Subcutaneous adipose tissue (tissue), 4 donors: Measurements from ENCODE around the gene BICRA. TPM values are rescaled to one million over a fixed set of nuclear protein-coding genes. Genes with fewer than 3 reads are reported as not detected.

Source experiments
- total RNA-seq, 4 donors: library from RNA; depleted of rRNA; stranded (reverse); fragments of >200 nt; gene quantifications; one replicate each; pipeline ENCODE4 v1.1.0, GENCODE V29; 2016
- TF ChIP-seq, protein P1 (sequence below): fragments of 450-650 bp; IDR thresholded peaks from one replicate; pipeline ENCODE4 v1.5.1; 2016; ENCODE audit warnings: low read depth, mild to moderate bottlenecking, control low read depth, antibody characterized with exemption, moderate library complexity

The BICRA gene
- total RNA-seq, 4 donors from 2014 or later, result 5.1 to 13.2 (median 8.8) TPM

DNA sequence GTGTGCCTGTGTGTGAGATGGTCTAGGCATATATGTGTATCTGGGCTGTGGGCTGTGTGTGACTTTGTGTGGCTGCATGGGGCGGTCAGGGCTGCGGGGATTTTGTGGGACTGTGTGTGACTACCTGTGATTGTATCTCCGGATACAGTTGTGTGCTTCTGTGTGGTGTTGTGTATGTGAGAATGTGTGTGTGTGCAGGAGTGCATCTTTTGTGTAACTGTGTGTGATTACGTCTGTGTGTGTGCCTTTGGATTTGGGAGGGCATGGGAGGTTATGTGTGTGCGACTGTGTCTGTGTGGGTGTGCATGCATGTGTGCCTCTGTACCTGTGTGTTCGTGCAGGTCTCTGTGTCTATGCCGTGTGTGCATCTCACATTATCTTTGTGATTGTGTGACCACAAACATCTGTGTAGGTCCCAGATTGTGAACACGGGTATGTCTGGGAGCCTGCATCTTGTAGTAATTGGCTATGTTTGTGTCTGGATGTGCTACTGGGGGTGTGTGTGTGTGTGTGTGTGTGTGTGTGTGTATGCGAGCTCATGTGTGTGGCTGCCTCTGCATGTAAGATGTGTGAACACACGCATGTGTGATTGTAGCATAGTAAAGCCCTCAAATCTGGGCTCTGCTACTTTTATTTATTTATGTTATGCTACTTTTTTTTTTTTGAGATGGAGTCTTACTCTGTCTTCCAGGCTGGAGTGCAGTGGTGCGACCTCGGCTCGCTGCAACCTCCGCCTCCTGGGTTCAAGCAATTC, 111.9 kb downstream of the BICRA start:
- TF ChIP-seq, protein P1, sequence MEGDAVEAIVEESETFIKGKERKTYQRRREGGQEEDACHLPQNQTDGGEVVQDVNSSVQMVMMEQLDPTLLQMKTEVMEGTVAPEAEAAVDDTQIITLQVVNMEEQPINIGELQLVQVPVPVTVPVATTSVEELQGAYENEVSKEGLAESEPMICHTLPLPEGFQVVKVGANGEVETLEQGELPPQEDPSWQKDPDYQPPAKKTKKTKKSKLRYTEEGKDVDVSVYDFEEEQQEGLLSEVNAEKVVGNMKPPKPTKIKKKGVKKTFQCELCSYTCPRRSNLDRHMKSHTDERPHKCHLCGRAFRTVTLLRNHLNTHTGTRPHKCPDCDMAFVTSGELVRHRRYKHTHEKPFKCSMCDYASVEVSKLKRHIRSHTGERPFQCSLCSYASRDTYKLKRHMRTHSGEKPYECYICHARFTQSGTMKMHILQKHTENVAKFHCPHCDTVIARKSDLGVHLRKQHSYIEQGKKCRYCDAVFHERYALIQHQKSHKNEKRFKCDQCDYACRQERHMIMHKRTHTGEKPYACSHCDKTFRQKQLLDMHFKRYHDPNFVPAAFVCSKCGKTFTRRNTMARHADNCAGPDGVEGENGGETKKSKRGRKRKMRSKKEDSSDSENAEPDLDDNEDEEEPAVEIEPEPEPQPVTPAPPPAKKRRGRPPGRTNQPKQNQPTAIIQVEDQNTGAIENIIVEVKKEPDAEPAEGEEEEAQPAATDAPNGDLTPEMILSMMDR, result no peak

DNA sequence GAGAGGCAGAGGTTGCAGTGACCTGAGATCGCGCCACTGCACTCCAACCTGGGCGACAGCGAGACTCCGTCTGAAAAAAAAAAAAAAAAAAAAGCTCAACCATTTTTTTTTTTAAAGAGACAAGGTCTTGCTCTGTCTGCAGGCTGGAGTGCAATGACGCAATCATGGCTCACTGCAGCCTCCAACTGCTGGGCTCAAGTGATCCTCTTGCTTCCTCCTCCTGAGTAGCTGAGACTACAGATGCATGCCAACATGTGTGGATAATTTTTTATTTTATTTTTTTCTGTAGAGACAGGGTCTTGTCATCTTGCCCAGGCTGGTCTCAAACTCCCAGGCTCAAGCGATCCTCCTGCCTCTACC, 114.6 kb downstream of the BICRA start:
- TF ChIP-seq, protein P1, result no peak

DNA sequence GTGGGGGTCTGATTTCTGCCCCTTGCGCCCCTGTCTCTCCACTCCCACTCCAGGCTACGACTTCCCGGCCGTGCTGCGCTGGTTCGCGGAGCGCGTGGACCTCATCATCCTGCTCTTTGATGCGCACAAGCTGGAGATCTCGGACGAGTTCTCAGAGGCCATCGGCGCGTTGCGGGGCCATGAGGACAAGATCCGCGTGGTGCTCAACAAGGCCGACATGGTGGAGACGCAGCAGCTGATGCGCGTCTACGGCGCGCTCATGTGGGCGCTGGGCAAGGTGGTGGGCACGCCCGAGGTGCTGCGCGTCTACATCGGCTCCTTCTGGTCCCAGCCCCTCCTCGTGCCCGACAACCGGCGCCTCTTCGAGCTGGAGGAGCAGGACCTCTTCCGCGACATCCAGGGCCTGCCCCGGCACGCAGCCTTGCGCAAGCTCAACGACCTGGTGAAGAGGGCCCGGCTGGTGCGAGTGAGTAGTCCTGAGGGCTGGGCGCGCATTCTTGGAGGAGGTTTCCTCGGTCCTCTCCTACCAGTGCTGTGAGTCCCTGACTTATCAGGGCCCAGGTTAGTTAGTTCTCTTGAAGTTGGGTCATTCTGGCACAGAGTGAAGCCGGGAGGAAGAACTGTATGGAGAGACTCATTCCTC, 116.9 kb downstream of the BICRA start:
- TF ChIP-seq, protein P1, result no peak

DNA sequence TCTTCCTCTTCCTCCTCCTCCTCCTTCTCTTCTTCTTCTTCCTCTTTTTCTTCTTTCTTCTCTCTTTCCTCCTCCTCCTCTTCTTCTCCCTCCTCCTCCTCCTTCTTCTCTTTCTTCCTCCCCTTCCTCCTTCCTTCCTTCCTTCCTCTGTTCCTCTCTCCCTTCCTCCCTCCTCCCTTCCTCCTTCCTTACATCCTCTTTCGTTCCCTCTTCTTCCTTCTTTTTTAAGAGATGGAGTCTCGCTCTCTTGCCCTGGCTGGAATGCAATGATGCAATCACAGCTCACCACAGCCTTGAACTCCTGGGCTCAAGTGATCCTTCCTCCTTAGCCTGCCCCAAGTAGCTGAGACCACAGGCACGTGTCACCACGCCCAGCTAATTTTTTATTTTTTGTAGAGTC, 117.5 kb downstream of the BICRA start:
- TF ChIP-seq, protein P1, result no peak

DNA sequence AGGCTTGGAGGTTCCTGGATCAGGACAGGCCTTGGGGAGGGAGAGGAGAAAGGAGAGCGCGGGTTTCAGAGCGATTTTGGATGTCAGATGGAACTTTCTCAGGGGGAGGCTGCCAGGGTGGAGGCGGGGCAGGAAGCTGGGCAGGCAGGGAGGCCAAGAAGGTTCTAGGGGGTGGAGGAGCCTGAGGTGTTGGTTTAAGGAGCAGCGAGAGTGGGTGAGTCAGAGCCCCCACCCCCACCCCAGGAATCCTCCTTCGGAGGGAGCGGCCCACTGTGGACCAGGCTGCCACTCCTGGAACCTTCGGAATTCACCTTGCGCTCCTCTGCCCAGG, 120.5 kb downstream of the BICRA start:
- TF ChIP-seq, protein P1, result no peak

DNA sequence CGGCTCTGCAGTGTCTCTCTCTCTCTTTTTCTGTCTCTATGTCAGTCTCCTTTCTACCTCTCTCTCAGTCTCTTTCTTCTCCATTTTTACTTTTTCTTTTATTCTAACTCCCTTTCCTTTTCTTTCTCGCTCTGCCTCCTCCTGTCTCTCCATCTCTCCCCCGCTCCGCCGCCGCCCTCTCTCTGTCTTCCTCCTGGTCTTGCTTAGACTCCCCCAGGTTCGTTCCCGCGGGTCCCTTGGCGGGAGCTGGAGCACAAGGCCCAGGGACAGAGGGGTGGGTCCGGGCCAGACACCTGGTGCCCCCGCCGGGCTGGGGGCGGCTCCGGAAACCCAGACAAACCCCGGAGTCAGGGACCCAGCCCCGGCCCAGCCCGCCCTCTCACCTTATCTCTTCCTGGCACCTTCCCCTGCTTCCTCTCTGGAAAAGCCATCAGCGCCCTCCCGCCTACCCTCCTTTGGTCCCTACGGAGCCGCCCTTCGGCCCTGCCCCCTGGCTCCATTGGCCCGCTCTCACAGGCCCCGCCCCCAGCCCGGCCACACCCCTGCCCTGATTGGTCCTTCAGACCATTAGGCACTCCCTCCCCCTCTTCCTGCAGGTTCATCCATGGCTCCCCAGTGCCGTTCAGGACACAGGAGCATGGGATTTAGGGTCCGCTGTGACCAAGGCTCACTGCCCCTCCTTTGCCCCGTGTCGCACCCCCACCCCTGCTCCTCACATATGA, 121.0 kb downstream of the BICRA start:
- TF ChIP-seq, protein P1, result no peak

DNA sequence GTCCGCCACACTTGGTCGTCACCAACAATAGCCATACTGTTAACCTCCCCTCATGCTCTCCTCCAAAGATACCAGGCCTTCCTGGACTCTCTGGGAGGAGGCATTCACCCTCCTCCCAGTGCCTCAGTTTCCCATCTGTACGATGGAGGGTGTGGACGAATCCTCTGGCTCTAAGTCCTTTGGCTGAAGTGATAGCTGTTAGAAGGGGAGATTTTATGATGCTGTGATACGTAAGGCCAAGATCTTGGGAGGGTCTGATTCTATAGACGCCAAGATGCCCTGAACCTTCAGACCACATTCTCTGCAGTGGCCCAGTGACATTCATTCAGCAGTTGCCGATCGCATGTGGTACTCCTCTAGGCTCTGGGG, 121.6 kb downstream of the BICRA start:
- TF ChIP-seq, protein P1, result no peak
